LNCAP (cell line): Measurements from ENCODE around the gene HIRA.

Experiments used
- CTCF ChIP-seq: fragments of 450-650 bp; IDR thresholded peaks from 2 replicates; pipeline ENCODE4 v1.5.1; 2017; ENCODE audit warnings: mild to moderate bottlenecking

HIRA gene

GRCh38 chr22:19412923-19413322 lies 18.6 kb downstream of the HIRA start:
- no peak for TF ChIP-seq CTCF

GRCh38 chr22:19412478-19412877 lies 19.1 kb downstream of the HIRA start:
- no peak for TF ChIP-seq CTCF

GRCh38 chr22:19411690-19412045 lies 19.9 kb downstream of the HIRA start:
- TF ChIP-seq CTCF: no peak

- no peak for TF ChIP-seq CTCF
These were observed 20.4 kb downstream of the HIRA start for GRCh38 chr22:19410941-19411689.

GRCh38 chr22:19407649-19408606 lies 23.6 kb downstream of the HIRA start:
- no peak for TF ChIP-seq CTCF

GRCh38 chr22:19406846-19407245 lies 24.7 kb downstream of the HIRA start:
- TF ChIP-seq CTCF: no peak

- TF ChIP-seq CTCF: no peak
These were observed 25.2 kb downstream of the HIRA start for GRCh38 chr22:19406281-19406811.
